GM12891 (cell line): ENCODE results near the gene IRF2BP2.

ENCODE experiments used
- SPI1 ChIP-seq: IDR thresholded peaks from 2 replicates; pipeline ENCODE4 v1.6.1; 2011; ENCODE audit warnings: low read depth, low read length, control low read depth
- TAF1 ChIP-seq: IDR thresholded peaks from 2 replicates; pipeline ENCODE4 v1.6.1; 2011; ENCODE audit warnings: low read depth, low read length, control low read depth

DNA sequence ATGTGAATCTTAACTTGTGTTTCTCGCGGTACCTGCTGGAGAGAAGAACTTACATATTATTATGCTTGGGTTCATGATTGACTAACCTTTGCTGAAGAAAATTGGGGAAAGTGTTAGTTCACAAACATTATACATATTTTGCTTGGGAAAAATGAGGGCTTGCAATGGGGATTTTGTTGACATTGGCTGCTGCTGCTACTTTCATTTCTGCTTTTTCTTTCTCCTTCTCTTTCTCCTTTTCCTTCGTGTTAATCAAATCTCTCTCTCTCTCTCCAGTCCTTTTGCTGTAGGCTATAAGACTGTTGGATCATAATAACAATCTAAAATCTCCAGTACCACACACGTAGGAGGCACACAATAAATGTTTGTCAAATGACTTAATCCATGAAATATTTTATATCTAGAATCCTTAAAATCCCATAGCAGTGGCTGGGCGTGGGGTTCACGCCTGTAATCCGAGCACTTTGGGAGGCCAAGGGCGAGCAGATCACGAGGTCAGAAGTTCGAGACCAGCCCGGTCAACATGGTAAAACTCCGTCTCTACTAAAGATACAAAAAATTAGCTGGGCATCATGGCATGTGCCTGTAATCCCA lies 23.0 kb downstream of the IRF2BP2 start:
- TF ChIP-seq SPI1 (peak; percentile 74), TAF1 (no peak)
